ENCODE data around the gene A2M. TPM values are rescaled to one million over a fixed set of nuclear protein-coding genes. Genes with fewer than 3 reads are reported as not detected.
"Not testable (repeated sequence)": the region's sequence is repeated elsewhere in the genome, so short reads cannot be mapped to it uniquely, and the experiment has no call there.

The A2M gene
- not detected for total RNA-seq

- Mint-ChIP-seq H3K4me3 (no peak within 1 kb of the TSS), H3K27me3 (no peaks in the 10 kb centered on the region), H3K27ac (no peak within 1 kb of the TSS), H3K4me1 (peaks cover 12% of the 10 kb centered on the region), H3K9me3 (no peaks in the 10 kb centered on the region), H3K36me3 (peaks cover 1% of the 10 kb centered on the region)
- no peak for DNase-seq
These were observed at the start of gene A2M for GRCh38 chr12:9115731-9116559. Gene A2M (minus strand): TSS chr12:9115919. CDS start chr12:9115849, 70 bp downstream.

- no peaks in the 10 kb centered on the region for H3K4me1 Mint-ChIP-seq
- DNase-seq: no peak
- no peak overlapping the region for H3K27ac Mint-ChIP-seq
These were observed 47.7 kb upstream of the A2M start for GRCh38 chr12:9163392-9163791.

GRCh38 chr12:9156119-9156518, 40.4 kb upstream of the A2M start:
- no peaks in the 10 kb centered on the region for H3K36me3 Mint-ChIP-seq
- no peak overlapping the region for H3K27ac Mint-ChIP-seq
- H3K27me3 Mint-ChIP-seq: no peaks in the 10 kb centered on the region
- no peak overlapping the region for H3K4me3 Mint-ChIP-seq
- no peak for DNase-seq
- H3K9me3 Mint-ChIP-seq: no peaks in the 10 kb centered on the region
- no peaks in the 10 kb centered on the region for H3K4me1 Mint-ChIP-seq

More at GRCh38 chr12:9163392-9163791, 47.7 kb upstream of the A2M start:
- Mint-ChIP-seq H3K36me3 (no peaks in the 10 kb centered on the region), H3K27me3 (peaks cover 4% of the 10 kb centered on the region), H3K9me3 (no peaks in the 10 kb centered on the region), H3K4me3 (no peak overlapping the region)

- peaks cover 13% of the 10 kb centered on the region for H3K9me3 Mint-ChIP-seq
- H3K36me3 Mint-ChIP-seq: peaks cover 8% of the 10 kb centered on the region
- no peak overlapping the region for H3K27ac Mint-ChIP-seq
- no peak for DNase-seq
- H3K4me3 Mint-ChIP-seq: no peak overlapping the region
- H3K4me1 Mint-ChIP-seq: peaks cover 14% of the 10 kb centered on the region
- H3K27me3 Mint-ChIP-seq: no peaks in the 10 kb centered on the region
These were observed 33.7 kb upstream of the A2M start for GRCh38 chr12:9149372-9149771.

GRCh38 chr12:9148926-9149325, 33.2 kb upstream of the A2M start:
- Mint-ChIP-seq H3K4me3 (no peak overlapping the region), H3K27ac (no peak overlapping the region), H3K9me3 (peaks cover 17% of the 10 kb centered on the region), H3K27me3 (no peaks in the 10 kb centered on the region), H3K36me3 (peaks cover 11% of the 10 kb centered on the region), H3K4me1 (peaks cover 14% of the 10 kb centered on the region)
- no peak for DNase-seq

GRCh38 chr12:9147461-9147860, 31.7 kb upstream of the A2M start:
- DNase-seq: no peak
- H3K4me3 Mint-ChIP-seq: no peak overlapping the region

GRCh38 chr12:9144730-9145106, 29.0 kb upstream of the A2M start:
- no peak for DNase-seq
- Mint-ChIP-seq H3K36me3 (peaks cover 16% of the 10 kb centered on the region), H3K4me1 (peaks cover 14% of the 10 kb centered on the region), H3K4me3 (no peak overlapping the region), H3K9me3 (peaks cover 19% of the 10 kb centered on the region), H3K27me3 (peaks cover 3% of the 10 kb centered on the region), H3K27ac (no peak overlapping the region)

More at GRCh38 chr12:9147461-9147860, 31.7 kb upstream of the A2M start:
- H3K36me3 Mint-ChIP-seq: peaks cover 16% of the 10 kb centered on the region
- H3K9me3 Mint-ChIP-seq: peaks cover 19% of the 10 kb centered on the region
- H3K27ac Mint-ChIP-seq: no peak overlapping the region
- H3K27me3 Mint-ChIP-seq: no peaks in the 10 kb centered on the region
- H3K4me1 Mint-ChIP-seq: peaks cover 14% of the 10 kb centered on the region

- no peak overlapping the region for H3K4me3 Mint-ChIP-seq
- H3K27me3 Mint-ChIP-seq: peaks cover 4% of the 10 kb centered on the region
- H3K27ac Mint-ChIP-seq: no peak overlapping the region
- H3K4me1 Mint-ChIP-seq: peaks cover 14% of the 10 kb centered on the region
- no peak for DNase-seq
- H3K9me3 Mint-ChIP-seq: peaks cover 19% of the 10 kb centered on the region
- H3K36me3 Mint-ChIP-seq: peaks cover 16% of the 10 kb centered on the region
These were observed 28.4 kb upstream of the A2M start for GRCh38 chr12:9143929-9144729.

GRCh38 chr12:9143137-9143536, 27.4 kb upstream of the A2M start:
- H3K27me3 Mint-ChIP-seq: peaks cover 4% of the 10 kb centered on the region
- DNase-seq: no peak
- H3K4me1 Mint-ChIP-seq: peaks cover 14% of the 10 kb centered on the region

GRCh38 chr12:9139588-9140290, 24.0 kb upstream of the A2M start:
- H3K4me3 Mint-ChIP-seq, H3K27me3 Mint-ChIP-seq, H3K27ac Mint-ChIP-seq, H3K4me1 Mint-ChIP-seq, H3K9me3 Mint-ChIP-seq, DNase-seq: not testable (repeated sequence)
- H3K36me3 Mint-ChIP-seq: peaks cover 12% of the 10 kb centered on the region

More at GRCh38 chr12:9143137-9143536, 27.4 kb upstream of the A2M start:
- H3K36me3 Mint-ChIP-seq: peaks cover 16% of the 10 kb centered on the region
- peaks cover 19% of the 10 kb centered on the region for H3K9me3 Mint-ChIP-seq
- H3K27ac Mint-ChIP-seq: no peak overlapping the region
- no peak overlapping the region for H3K4me3 Mint-ChIP-seq

- H3K27ac Mint-ChIP-seq: no peak overlapping the region
- H3K27me3 Mint-ChIP-seq: peaks cover 4% of the 10 kb centered on the region
- DNase-seq: no peak
- H3K4me1 Mint-ChIP-seq: no peaks in the 10 kb centered on the region
- peaks cover 2% of the 10 kb centered on the region for H3K9me3 Mint-ChIP-seq
- no peaks in the 10 kb centered on the region for H3K36me3 Mint-ChIP-seq
- no peak overlapping the region for H3K4me3 Mint-ChIP-seq
These were observed 20.2 kb upstream of the A2M start for GRCh38 chr12:9135903-9136310.

- H3K4me1 Mint-ChIP-seq: no peaks in the 10 kb centered on the region
- no peak for DNase-seq
- peaks cover 4% of the 10 kb centered on the region for H3K9me3 Mint-ChIP-seq
- no peak overlapping the region for H3K4me3 Mint-ChIP-seq
- H3K36me3 Mint-ChIP-seq: no peaks in the 10 kb centered on the region
- peaks cover 4% of the 10 kb centered on the region for H3K27me3 Mint-ChIP-seq
- no peak overlapping the region for H3K27ac Mint-ChIP-seq
These were observed 19.4 kb upstream of the A2M start for GRCh38 chr12:9134981-9135628.

GRCh38 chr12:9133216-9133916, 17.6 kb upstream of the A2M start:
- no peak overlapping the region for H3K27ac Mint-ChIP-seq
- DNase-seq: no peak
- H3K9me3 Mint-ChIP-seq: peaks cover 7% of the 10 kb centered on the region
- peaks cover 2% of the 10 kb centered on the region for H3K36me3 Mint-ChIP-seq
- no peaks in the 10 kb centered on the region for H3K4me1 Mint-ChIP-seq
- no peaks in the 10 kb centered on the region for H3K27me3 Mint-ChIP-seq
- H3K4me3 Mint-ChIP-seq: no peak overlapping the region

- no peaks in the 10 kb centered on the region for H3K4me1 Mint-ChIP-seq
- H3K36me3 Mint-ChIP-seq: peaks cover 2% of the 10 kb centered on the region
- no peak overlapping the region for H3K27ac Mint-ChIP-seq
- no peak for DNase-seq
- no peaks in the 10 kb centered on the region for H3K27me3 Mint-ChIP-seq
- H3K4me3 Mint-ChIP-seq: no peak overlapping the region
- H3K9me3 Mint-ChIP-seq: peaks cover 7% of the 10 kb centered on the region
These were observed 16.4 kb upstream of the A2M start for GRCh38 chr12:9132008-9132535.

Data from activated naive CD8-positive, alpha-beta T cell treated with anti-CD3 and anti-CD28 coated beads for 36 hours (primary cell).